AG10803 (cell line): ENCODE measurements around the gene PDHX.
"Not testable (repeated sequence)": the region's sequence is repeated elsewhere in the genome, so short reads cannot be mapped to it uniquely, and the experiment has no call there.

Experiments
- DNase-seq: peaks from one replicate; pipeline ENCODE4 v3.0.0; 2010; ENCODE audit warnings: low read depth
- H3K4me3 ChIP-seq: 2 replicates; pipeline ENCODE4 v1.5.1; 2011; ENCODE audit warnings: mild to moderate bottlenecking, low read length, control low read depth
- CTCF ChIP-seq: conservative IDR thresholded peaks from 2 replicates; pipeline ENCODE4 v1.5.1; 2011; ENCODE audit warnings: mild to moderate bottlenecking, low read length, control low read depth, inconsistent platforms

PDHX gene

GRCh38 chr11:34909955-34910354 lies 6.5 kb upstream of the PDHX start:
- TF ChIP-seq CTCF: no peak

GRCh38 chr11:34910817-34911216 lies 5.6 kb upstream of the PDHX start:
- DNase-seq: no peak
- TF ChIP-seq CTCF: no peak
- H3K4me3 ChIP-seq: no peak overlapping the region

More at GRCh38 chr11:34909955-34910354, 6.5 kb upstream of the PDHX start:
- peak; percentile 5 for DNase-seq
- no peak overlapping the region for H3K4me3 ChIP-seq

GRCh38 chr11:34911676-34912075 lies 4.7 kb upstream of the PDHX start:
- no peak for DNase-seq
- TF ChIP-seq CTCF: no peak
- no peak overlapping the region for H3K4me3 ChIP-seq

- H3K4me3 ChIP-seq, DNase-seq: not testable (repeated sequence)
Observed at GRCh38 chr11:34913556-34913955, 2.9 kb upstream of the PDHX start.

GRCh38 chr11:34915136-34916014 lies 1.0 kb upstream of the PDHX start:
- peak overlapping the region; percentile 94 for H3K4me3 ChIP-seq
- DNase-seq: peak; percentile 36
- TF ChIP-seq CTCF: no peak

- H3K4me3 ChIP-seq: peak overlapping the region; percentile 94
- peak; percentile 23 for DNase-seq
- no peak for TF ChIP-seq CTCF
Observed at GRCh38 chr11:34916843-34917770, 689 bp downstream of the PDHX start.

- H3K4me3 ChIP-seq: no peak overlapping the region
- no peak for DNase-seq
- no peak for TF ChIP-seq CTCF
Observed at GRCh38 chr11:34921156-34921555, 4.7 kb downstream of the PDHX start.
